ENCODE data around the gene ZDHHC14. TPM values are rescaled to one million over a fixed set of nuclear protein-coding genes. Genes with fewer than 3 reads are reported as not detected.

Gene ZDHHC14
- total RNA-seq, 1 experiment from 2014 or later = 1.7 TPM

- H2AK5ac ChIP-seq (ENCODE audit: insufficient read length, low read length) = no peak overlapping the region
- H3K9me3 ChIP-seq (ENCODE audit: control insufficient read depth, low read depth, low read length) = peaks cover 4% of the 10 kb centered on the region
- no peak overlapping the region for H2BK15ac ChIP-seq (ENCODE audit: low read depth, low read length)
- no CpG with 5 or more reads among the region's 2 CpGs for WGBS (ENCODE audit: extremely low coverage, insufficient read length, low lambda C conversion rate)
- 0 out of 4 replicates have a peak, but pooled peaks cover 0 to 2% of the 10 kb centered on the region in 2 experiments for H3K4me1 Mint-ChIP-seq
- H3K36me3 Mint-ChIP-seq (ENCODE audit: insufficient read depth in 1 of 3, low read depth in 3 of 3) = peaks cover 18 to 26% (median 18%) of the 10 kb centered on the region in 3 experiments
- H3K27me3 Mint-ChIP-seq (ENCODE audit: low read depth) = peaks cover 5% of the 10 kb centered on the region
- H3K4me2 ChIP-seq (ENCODE audit: insufficient read depth, insufficient read length, low read length) = no peak overlapping the region
- no peak overlapping the region for H3K23ac ChIP-seq (ENCODE audit: insufficient read length, low read depth, low read length)
- no peaks in the 10 kb centered on the region for H4K20me1 ChIP-seq (ENCODE audit: control insufficient read depth, insufficient read depth, insufficient read length)
- H3K23me2 ChIP-seq (ENCODE audit: insufficient read length, low read depth, low read length, poor library complexity, severe bottlenecking) = no peaks in the 10 kb centered on the region
- no peak overlapping the region for H3K56ac ChIP-seq (ENCODE audit: insufficient read length, low read depth, low read length)
- no peak overlapping the region for H3K4me3 Mint-ChIP-seq
- no peak overlapping the region for H3K14ac ChIP-seq (ENCODE audit: insufficient read depth, low read length)
- no peak overlapping the region for H2BK12ac ChIP-seq (ENCODE audit: insufficient read length, low read depth, low read length)
- no peak overlapping the region for H2BK5ac ChIP-seq (ENCODE audit: insufficient read length, low read length)
- no peak overlapping the region for H3K4ac ChIP-seq (ENCODE audit: low read depth, low read length)
- H3K27ac ChIP-seq (ENCODE audit: insufficient read length, low read depth, low read length) = no peak overlapping the region
- H4K91ac ChIP-seq (ENCODE audit: insufficient read length, low read depth, low read length) = no peak overlapping the region
- no peaks in the 10 kb centered on the region for H3K4me1 ChIP-seq (ENCODE audit: insufficient read depth, low read length)
- H3T11ph ChIP-seq (ENCODE audit: low read length) = no peak overlapping the region
- peaks cover 29 to 36% of the 10 kb centered on the region in 2 experiments for H3K9me3 Mint-ChIP-seq
- H3K79me1 ChIP-seq (ENCODE audit: insufficient read depth, low read depth, low read length, poor library complexity, severe bottlenecking) = no peaks in the 10 kb centered on the region
- no peak for TF ChIP-seq CTCF (conservative IDR thresholded peaks at IDR 0.05)
- DNase-seq = no peak
- H4K5ac ChIP-seq (ENCODE audit: insufficient read length, low read depth, low read length) = no peak overlapping the region
- H3K27me3 ChIP-seq (ENCODE audit: insufficient read depth, low read length) = no peaks in the 10 kb centered on the region
- H3K18ac ChIP-seq (ENCODE audit: insufficient read length, low read depth, low read length) = no peak overlapping the region
- H3K9ac ChIP-seq (ENCODE audit: extremely low read depth, insufficient read length, low read length) = no peak overlapping the region
- H4K8ac ChIP-seq (replicated peaks; ENCODE audit: insufficient read length, low read depth, low read length) = no peak overlapping the region
- no peak overlapping the region for H3K27ac Mint-ChIP-seq
- H2BK120ac ChIP-seq (ENCODE audit: low read depth, low read length, poor library complexity, severe bottlenecking) = no peak overlapping the region
- H3K79me2 ChIP-seq (ENCODE audit: insufficient read depth, low read length) = no peaks in the 10 kb centered on the region
- H2BK20ac ChIP-seq (ENCODE audit: low read depth, low read length, poor library complexity, severe bottlenecking) = no peak overlapping the region
- H2AFZ ChIP-seq (ENCODE audit: low read length) = no peak overlapping the region
These were observed 7.9 kb downstream of the ZDHHC14 start for GRCh38 chr6:157388924-157389323.

Data from H9 (cell line).